Measurements from ENCODE around the gene SNX3.

DNA sequence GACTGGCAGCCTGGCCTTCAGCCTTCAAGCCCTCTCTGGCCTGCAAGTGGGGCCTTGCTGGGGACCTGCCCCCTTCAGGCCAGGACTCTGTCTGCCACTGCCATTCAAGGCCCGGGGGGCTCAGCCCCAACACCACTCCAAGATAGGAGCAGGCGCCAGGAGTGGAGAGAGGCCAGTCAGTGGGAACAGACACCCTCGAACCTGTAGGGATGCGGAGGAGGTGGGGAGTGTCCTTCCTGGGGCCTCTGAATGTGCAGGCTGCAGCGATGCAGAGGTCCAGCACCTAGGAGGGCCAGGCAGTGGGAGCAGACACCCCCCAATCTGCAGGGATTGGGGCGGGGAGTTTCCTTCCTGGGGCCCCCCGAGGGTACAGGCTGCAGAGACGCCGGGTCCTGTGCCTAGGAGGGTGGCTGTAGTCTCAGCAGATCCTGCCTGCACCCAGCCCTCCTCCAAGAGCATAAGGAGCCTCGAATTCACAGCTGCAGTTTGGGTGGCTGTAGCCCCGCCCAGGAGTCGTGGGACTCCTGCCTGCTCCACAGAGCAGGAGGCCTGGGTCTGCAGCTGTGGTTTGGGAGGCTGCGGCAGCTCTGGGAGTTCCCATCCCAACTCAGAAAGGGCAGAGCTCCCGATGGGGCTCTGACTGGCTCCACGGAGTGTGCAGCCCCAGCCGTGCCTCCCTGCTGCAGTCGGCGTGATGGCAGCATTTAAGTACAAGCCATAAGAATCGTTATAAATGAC is 61.9 kb downstream of the SNX3 start:
- TF ChIP-seq, protein P1, sequence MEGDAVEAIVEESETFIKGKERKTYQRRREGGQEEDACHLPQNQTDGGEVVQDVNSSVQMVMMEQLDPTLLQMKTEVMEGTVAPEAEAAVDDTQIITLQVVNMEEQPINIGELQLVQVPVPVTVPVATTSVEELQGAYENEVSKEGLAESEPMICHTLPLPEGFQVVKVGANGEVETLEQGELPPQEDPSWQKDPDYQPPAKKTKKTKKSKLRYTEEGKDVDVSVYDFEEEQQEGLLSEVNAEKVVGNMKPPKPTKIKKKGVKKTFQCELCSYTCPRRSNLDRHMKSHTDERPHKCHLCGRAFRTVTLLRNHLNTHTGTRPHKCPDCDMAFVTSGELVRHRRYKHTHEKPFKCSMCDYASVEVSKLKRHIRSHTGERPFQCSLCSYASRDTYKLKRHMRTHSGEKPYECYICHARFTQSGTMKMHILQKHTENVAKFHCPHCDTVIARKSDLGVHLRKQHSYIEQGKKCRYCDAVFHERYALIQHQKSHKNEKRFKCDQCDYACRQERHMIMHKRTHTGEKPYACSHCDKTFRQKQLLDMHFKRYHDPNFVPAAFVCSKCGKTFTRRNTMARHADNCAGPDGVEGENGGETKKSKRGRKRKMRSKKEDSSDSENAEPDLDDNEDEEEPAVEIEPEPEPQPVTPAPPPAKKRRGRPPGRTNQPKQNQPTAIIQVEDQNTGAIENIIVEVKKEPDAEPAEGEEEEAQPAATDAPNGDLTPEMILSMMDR (IDR thresholded peaks at IDR 0.05): no peak
- no peak for TF ChIP-seq EZH2phosphoT487 (IDR thresholded peaks at IDR 0.05)
- TF ChIP-seq EZH2 (IDR thresholded peaks at IDR 0.05): no peak

Data from neural progenitor cell (in vitro differentiated cells).